Common myeloid progenitor, CD34-positive (primary cell): ENCODE results near the gene BRCC3. TPM values are rescaled to one million over a fixed set of nuclear protein-coding genes. Genes with fewer than 3 reads are reported as not detected.

Source experiments
- CTCF ChIA-PET: fragments of 350-600 bp; sonication (Branson Sonifier 250); formaldehyde crosslinking; loops from one replicate; lab custom pipeline; 2021; ENCODE audit warnings: antibody characterized with exemption; lab: Charles Lee
- POLR2A ChIA-PET: fragments of 350-600 bp; sonication (Branson Sonifier 250); formaldehyde crosslinking; loops from one replicate; lab custom pipeline; 2021; ENCODE audit warnings: antibody characterized with exemption; lab: Charles Lee
- DNase-seq, 3 donors: peaks; one replicate each; pipeline versions ENCODE4 v3.0.0 to v3.0.0-alpha.2; 2013
- H3K27ac ChIP-seq, 2 experiments: 1 replicate in 1 of 2; 2 replicates in 1 of 2; pipeline ENCODE4 v1.7.0; 2013; ENCODE audit warnings: inconsistent platforms in 2 of 2, low read length in 2 of 2, mild to moderate bottlenecking in 2 of 2, low read depth in 1 of 2, moderate library complexity in 1 of 2; ENCODE audit not compliant: severe bottlenecking in 2 of 2, insufficient read depth in 1 of 2, poor library complexity in 1 of 2
- H3K27me3 ChIP-seq, 5 experiments: replicated peaks in 2 of 5; 1 replicate in 3 of 5; 2 replicates in 2 of 5; pipeline versions ENCODE4 v1.6.1 to v1.7.0; 2013; ENCODE audit warnings: low read length in 4 of 5, mild to moderate bottlenecking in 2 of 5, moderate library complexity in 2 of 5, inconsistent platforms in 1 of 5; ENCODE audit not compliant: insufficient read depth in 5 of 5, control insufficient read depth in 4 of 5
- H3K36me3 ChIP-seq, 4 experiments: 1 replicate in 2 of 4; 2 replicates in 2 of 4; pipeline versions ENCODE4 v1.6.1 to v1.7.0; 2013; ENCODE audit warnings: low read length in 3 of 4, control low read depth in 1 of 4, mild to moderate bottlenecking in 1 of 4; ENCODE audit not compliant: control insufficient read depth in 4 of 4, insufficient read depth in 4 of 4
- H3K4me1 ChIP-seq, 4 experiments: 1 replicate in 3 of 4; 2 replicates in 1 of 4; pipeline versions ENCODE4 v1.6.1 to v1.7.1; 2013; ENCODE audit warnings: low read length in 3 of 4, mild to moderate bottlenecking in 3 of 4, control low read depth in 1 of 4, inconsistent platforms in 1 of 4, moderate library complexity in 1 of 4; ENCODE audit not compliant: control insufficient read depth in 4 of 4, insufficient read depth in 4 of 4; ENCODE audit errors: control extremely low read depth in 1 of 4
- H3K4me3 ChIP-seq, 7 experiments: 1 replicate in 4 of 7; 2 replicates in 3 of 7; pipeline versions ENCODE4 v1.5.1 to v1.7.0; 2013; ENCODE audit warnings: mild to moderate bottlenecking in 7 of 7, low read length in 6 of 7, moderate library complexity in 6 of 7, inconsistent platforms in 2 of 7, low read depth in 2 of 7, control low read depth in 1 of 7; ENCODE audit not compliant: insufficient read depth in 4 of 7, control insufficient read depth in 1 of 7; ENCODE audit errors: extremely low read depth in 1 of 7
- H3K9me3 ChIP-seq, 5 experiments: 1 replicate in 4 of 5; 2 replicates in 1 of 5; pipeline versions ENCODE4 v1.6.1 to v1.7.1; 2013; ENCODE audit warnings: low read length in 4 of 5, mild to moderate bottlenecking in 2 of 5, inconsistent platforms in 1 of 5, low read depth in 1 of 5, moderate library complexity in 1 of 5; ENCODE audit not compliant: control insufficient read depth in 4 of 5, insufficient read depth in 2 of 5; ENCODE audit errors: control extremely low read depth in 1 of 5
- WGBS: methylation state at CpG from one replicate; pipeline ENCODE4 v1.1.5; 2013; ENCODE audit not compliant: insufficient coverage; 5-methylcytosine and 5-hydroxymethylcytosine counted together
- polyA plus RNA-seq: library from polyadenylated mRNA; unstranded; fragments of 120-200 nt; gene quantifications from one replicate; pipeline ENCODE4 v1.2.1, GENCODE V29; 2013

Gene BRCC3
- 17.1 TPM for polyA plus RNA-seq

- CTCF ChIA-PET: no interaction called here
- no peaks in the 10 kb centered on the region for H3K27me3 ChIP-seq
- H3K4me3 ChIP-seq: peak within 1 kb of the TSS; percentile 42 to 86 (median 76)
- no peaks in the 10 kb centered on the region for H3K9me3 ChIP-seq
- H3K36me3 ChIP-seq: peaks cover 0 to 21% (median 9%) of the 10 kb centered on the region in 4 experiments
- POLR2A ChIA-PET: interaction anchor here (0.6 kb wide), 1 partner anchor 1985 kb away, joined by 3 read pairs; no protein-coding TSS in a partner anchor
- WGBS: 31% methylated on average over 58 of the region's 81 CpGs
- peaks cover 8 to 18% (median 13%) of the 10 kb centered on the region in 4 experiments for H3K4me1 ChIP-seq
- peak; percentile 56 to 83 (median 78) for DNase-seq
- H3K27ac ChIP-seq: peak within 1 kb of the TSS; percentile 56 to 86
Measured at GRCh38 chrX:155070975-155071693, at the start of gene BRCC3, which contains the start of the genes CMC4 and MTCP1. TSS of gene BRCC3 (plus strand) at chrX:155071508. CDS start at chrX:155071528, 20 bp downstream. TSS of gene CMC4 (minus strand) at chrX:155071136. CDS start at chrX:155064023, 7,113 bp downstream. TSS of gene MTCP1 (minus strand) at chrX:155071136. CDS start at chrX:155066010, 5,126 bp downstream.

- ChIA-PET CTCF (interaction anchor here (1.2 kb wide), 1 partner anchor 37 kb away, joined by 3 read pairs; no protein-coding TSS in a partner anchor), POLR2A (no interaction called here)
Measured at GRCh38 chrX:155022585-155022984, 48.7 kb upstream of the BRCC3 start, which contains the start of gene F8. TSS of gene F8 (minus strand) at chrX:155022723. CDS start at chrX:155022552, 171 bp downstream.

DNA sequence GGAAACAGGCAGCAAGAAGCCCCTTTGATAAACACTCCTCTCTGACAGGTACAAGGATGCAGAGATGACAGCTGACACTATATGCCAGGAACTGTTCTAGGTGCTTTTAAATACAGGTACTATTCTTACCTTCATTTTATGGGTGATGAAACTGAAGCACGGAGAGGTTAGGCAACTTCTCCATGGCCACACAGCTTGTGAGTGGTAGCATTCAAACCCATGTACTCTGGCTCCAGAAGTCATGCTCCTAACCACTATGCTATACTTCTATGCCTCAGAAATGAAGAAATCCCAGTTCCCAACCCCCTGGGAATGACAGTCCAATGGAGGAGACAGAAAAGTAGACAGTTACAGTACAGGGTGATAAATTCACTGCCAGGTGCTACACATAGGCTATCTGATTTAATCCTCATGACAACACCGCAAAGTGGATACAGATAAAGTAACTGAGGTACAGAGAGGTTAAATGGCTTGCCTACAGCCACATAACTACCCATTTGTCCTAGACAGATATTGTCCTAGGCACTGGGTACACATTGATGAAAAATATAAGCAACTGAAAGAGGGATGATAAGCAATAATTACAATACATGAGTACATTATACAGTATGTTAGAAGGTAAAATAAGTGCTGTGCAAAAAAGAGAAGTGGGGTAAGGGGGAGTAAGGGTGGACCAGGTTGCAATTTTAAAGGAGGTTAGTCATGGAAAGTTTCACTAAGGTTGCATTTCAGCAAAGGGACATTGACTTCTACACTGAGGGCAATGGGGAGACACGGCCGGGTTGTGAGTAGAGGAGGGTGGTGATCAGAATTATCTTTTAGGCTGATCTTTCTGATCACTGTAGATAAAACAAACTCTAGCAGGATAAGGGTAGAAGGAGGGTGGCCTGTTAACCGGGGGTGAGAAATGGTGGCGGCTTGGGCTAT, 47.1 kb upstream of the BRCC3 start:
- ChIA-PET POLR2A (interaction anchor here (0.6 kb wide), 1 partner anchor 286 kb away, joined by 3 read pairs; no protein-coding TSS in a partner anchor), CTCF (interaction anchor here (1.2 kb wide), 1 partner anchor 39 kb away, joined by 3 read pairs; no protein-coding TSS in a partner anchor)
- H3K36me3 ChIP-seq: no peaks in the 10 kb centered on the region
- H3K27me3 ChIP-seq: no peaks in the 10 kb centered on the region
- H3K9me3 ChIP-seq: peaks cover 0 to 3% (median 0%) of the 10 kb centered on the region in 5 experiments
- no peak overlapping the region for H3K4me3 ChIP-seq
- H3K4me1 ChIP-seq: peaks cover 0 to 25% (median 9%) of the 10 kb centered on the region in 4 experiments
- H3K27ac ChIP-seq: no peak overlapping the region
- WGBS: 92% methylated on average over 4 of the region's 6 CpGs
- DNase-seq: peak in 2 of 3 donors; percentile 21 to 31

More at GRCh38 chrX:155022585-155022984, 48.7 kb upstream of the BRCC3 start, which contains the start of gene F8:
- peak in 2 of 3 donors; percentile 9 to 36 for DNase-seq
- H3K27ac ChIP-seq: no peak within 1 kb of the TSS
- H3K9me3 ChIP-seq: peaks cover 0 to 3% (median 0%) of the 10 kb centered on the region in 5 experiments
- WGBS: 0% methylated on average over 1 of the region's 1 CpG
- no peak within 1 kb of the TSS for H3K4me3 ChIP-seq
- no peaks in the 10 kb centered on the region for H3K36me3 ChIP-seq
- no peaks in the 10 kb centered on the region for H3K27me3 ChIP-seq
- H3K4me1 ChIP-seq: peaks cover 0 to 13% (median 6%) of the 10 kb centered on the region in 4 experiments

DNA sequence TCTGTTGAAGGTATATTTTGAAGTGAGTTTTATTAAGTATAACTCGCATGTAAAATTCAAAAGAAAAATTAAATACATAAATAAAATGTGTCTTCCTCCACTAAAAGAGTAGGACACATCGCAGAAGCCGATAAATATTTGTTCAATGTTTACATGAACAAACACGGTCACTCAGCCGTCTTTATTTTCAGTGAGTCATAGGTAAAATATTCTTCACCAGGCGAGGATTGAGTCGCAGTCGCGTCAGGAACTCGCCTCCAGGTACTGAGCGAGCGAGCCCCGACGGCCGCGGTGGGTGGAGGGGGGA, 44.9 kb upstream of the BRCC3 start:
- Histone ChIP-seq H3K27ac (peak overlapping the region; percentile 72 to 96), H3K27me3 (no peaks in the 10 kb centered on the region), H3K36me3 (no peaks in the 10 kb centered on the region), H3K9me3 (peaks cover 0 to 3% (median 0%) of the 10 kb centered on the region in 5 experiments), H3K4me3 (peak overlapping the region in 6 of 7 experiments; percentile 43 to 77 (median 60)), H3K4me1 (peaks cover 0 to 25% (median 9%) of the 10 kb centered on the region in 4 experiments)
- ChIA-PET POLR2A (interaction anchor here (1.1 kb wide), 1 partner anchor 30 kb away, joined by 3 read pairs; no protein-coding TSS in a partner anchor), CTCF (interaction anchor here (1.0 kb wide), 1 partner anchor 22 kb away, joined by 3 read pairs; no protein-coding TSS in a partner anchor)
- no peak for DNase-seq
- 38% methylated on average over 13 of the region's 16 CpGs for WGBS

DNA sequence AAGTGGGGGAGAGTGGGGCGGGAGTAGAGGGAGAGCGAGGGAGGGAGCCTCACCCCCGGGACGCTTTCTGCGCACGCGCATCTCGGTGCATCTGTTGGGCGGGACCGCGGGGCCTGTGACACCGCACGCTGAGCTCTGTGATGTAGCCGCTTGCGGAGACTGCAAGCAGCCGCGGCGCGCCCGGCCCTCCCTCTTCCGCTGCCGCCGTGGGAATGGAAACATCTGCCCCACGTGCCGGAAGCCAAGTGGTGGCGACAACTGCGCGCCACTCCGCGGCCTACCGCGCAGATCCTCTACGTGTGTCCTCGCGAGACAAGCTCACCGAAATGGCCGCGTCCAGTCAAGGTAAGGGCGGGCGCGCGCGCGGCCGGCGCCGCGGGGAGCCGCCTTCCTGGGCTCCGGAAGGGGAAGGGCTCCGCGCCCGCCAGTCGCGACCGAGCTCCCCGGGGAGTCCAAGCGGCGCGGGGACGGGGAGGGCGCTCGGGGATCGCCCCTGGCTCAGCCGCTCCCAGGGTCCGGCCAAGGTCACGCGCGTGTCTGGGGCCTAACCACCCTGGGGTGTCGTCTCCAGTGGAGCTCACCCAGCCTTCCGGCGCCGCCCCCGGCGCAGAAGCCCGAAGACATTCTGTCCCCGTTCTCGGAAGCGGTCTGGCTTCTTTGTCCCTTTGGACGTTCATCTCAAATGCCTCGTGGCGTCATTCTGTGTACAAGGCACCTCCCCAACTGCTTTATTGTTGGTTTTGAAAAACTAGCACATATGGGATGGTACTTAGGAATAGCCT, 44.4 kb upstream of the BRCC3 start, which contains the start of gene FUNDC2:
TSS of gene FUNDC2 (plus strand) at position 118 of the 782 bp plus-strand sequence. CDS start at position 213, 95 bp downstream.
- CTCF ChIA-PET: interaction anchor here (0.8 to 1.0 kb wide), 2 partner anchors 22 to 30 kb away, joined by 3 read pairs; no protein-coding TSS in a partner anchor
- POLR2A ChIA-PET: interaction anchor here (1.1 kb wide), 1 partner anchor 31 kb away, joined by 3 read pairs; no protein-coding TSS in a partner anchor
- WGBS: 27% methylated on average over 59 of the region's 82 CpGs

More for the DNA sequence above, 44.4 kb upstream of the BRCC3 start, which contains the start of gene FUNDC2:
- Histone ChIP-seq H3K27me3 (no peaks in the 10 kb centered on the region), H3K9me3 (peaks cover 0 to 3% (median 0%) of the 10 kb centered on the region in 5 experiments), H3K4me1 (peaks cover 0 to 25% (median 8%) of the 10 kb centered on the region in 4 experiments), H3K4me3 (peak within 1 kb of the TSS; percentile 46 to 94 (median 81)), H3K36me3 (no peaks in the 10 kb centered on the region), H3K27ac (peak within 1 kb of the TSS; percentile 77 to 96)
- DNase-seq: peak; percentile 96 to 99 (median 97)
